Fibroblast of the aortic adventitia (primary cell): ENCODE measurements around the gene UGDH. TPM values are rescaled to one million over a fixed set of nuclear protein-coding genes. Genes with fewer than 3 reads are reported as not detected.

Source experiments
- DNase-seq: peaks from one replicate; pipeline ENCODE4 v3.0.0-alpha.2; 2010; ENCODE audit warnings: low read depth
- H3K4me3 ChIP-seq: 2 replicates; pipeline ENCODE4 v1.5.1; 2011; ENCODE audit warnings: low read depth, mild to moderate bottlenecking, control low read depth, low read length, moderate library complexity
- total RNA-seq: library from RNA; depleted of rRNA; stranded (reverse); fragments of >200 nt; gene quantifications from 2 replicates; pipeline ENCODE4 v1.2.3, GENCODE V29; 2012; ENCODE audit warnings: low replicate concordance
- TF ChIP-seq, protein P1 (sequence below): IDR thresholded peaks from 2 replicates; pipeline ENCODE4 v1.5.1; 2011; ENCODE audit warnings: mild to moderate bottlenecking, low read length, control low read depth, inconsistent platforms; ENCODE audit not compliant: insufficient read depth

The UGDH gene
- total RNA-seq, 1 donor = 361 TPM

GRCh38 chr4:39452860-39453587, 74.2 kb downstream of the UGDH start:
- TF ChIP-seq, protein P1, sequence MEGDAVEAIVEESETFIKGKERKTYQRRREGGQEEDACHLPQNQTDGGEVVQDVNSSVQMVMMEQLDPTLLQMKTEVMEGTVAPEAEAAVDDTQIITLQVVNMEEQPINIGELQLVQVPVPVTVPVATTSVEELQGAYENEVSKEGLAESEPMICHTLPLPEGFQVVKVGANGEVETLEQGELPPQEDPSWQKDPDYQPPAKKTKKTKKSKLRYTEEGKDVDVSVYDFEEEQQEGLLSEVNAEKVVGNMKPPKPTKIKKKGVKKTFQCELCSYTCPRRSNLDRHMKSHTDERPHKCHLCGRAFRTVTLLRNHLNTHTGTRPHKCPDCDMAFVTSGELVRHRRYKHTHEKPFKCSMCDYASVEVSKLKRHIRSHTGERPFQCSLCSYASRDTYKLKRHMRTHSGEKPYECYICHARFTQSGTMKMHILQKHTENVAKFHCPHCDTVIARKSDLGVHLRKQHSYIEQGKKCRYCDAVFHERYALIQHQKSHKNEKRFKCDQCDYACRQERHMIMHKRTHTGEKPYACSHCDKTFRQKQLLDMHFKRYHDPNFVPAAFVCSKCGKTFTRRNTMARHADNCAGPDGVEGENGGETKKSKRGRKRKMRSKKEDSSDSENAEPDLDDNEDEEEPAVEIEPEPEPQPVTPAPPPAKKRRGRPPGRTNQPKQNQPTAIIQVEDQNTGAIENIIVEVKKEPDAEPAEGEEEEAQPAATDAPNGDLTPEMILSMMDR = no peak
- no peak overlapping the region for H3K4me3 ChIP-seq
- no peak for DNase-seq

- TF ChIP-seq, protein P1 = no peak
- no peak for DNase-seq
- H3K4me3 ChIP-seq = no peak overlapping the region
Observed at GRCh38 chr4:39452153-39452859, 74.9 kb downstream of the UGDH start.

DNA sequence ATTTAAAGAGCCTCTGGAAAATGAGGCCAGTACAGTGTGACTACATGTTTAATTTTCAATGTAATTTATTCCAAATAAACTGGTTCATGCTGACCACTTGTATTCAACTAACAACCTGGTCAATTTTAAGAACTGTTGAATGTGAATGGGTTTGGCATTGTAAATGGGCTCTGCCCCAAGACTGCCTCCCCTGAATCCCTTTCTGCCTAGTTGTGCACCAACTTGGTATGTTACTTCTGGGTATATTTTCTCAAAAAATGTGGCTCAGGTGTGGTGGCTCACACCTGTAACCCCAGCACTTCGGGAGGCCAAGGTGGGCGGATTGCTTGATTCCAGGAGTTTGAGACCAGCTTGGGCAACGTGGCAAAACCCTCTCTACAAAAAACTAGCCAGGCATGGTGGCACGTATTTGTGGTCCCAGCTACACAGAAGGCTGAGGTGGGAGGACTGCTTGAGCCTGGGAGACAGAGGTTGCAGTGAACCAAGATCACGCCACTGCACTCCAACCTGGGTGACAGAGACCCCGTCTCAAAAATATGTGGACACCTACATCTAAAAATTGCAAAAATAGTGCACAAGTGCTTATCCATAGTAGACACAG, 75.7 kb downstream of the UGDH start:
- TF ChIP-seq, protein P1 = no peak

GRCh38 chr4:39450618-39451017, 76.6 kb downstream of the UGDH start:
- TF ChIP-seq, protein P1 = no peak
- H3K4me3 ChIP-seq = no peak overlapping the region
- DNase-seq = no peak

More for the DNA sequence above, 75.7 kb downstream of the UGDH start:
- H3K4me3 ChIP-seq = no peak overlapping the region
- no peak for DNase-seq

Other genes starting within 250 kb of the UGDH start
- gene RFC1, start 161.1 kb downstream of the UGDH start, total RNA-seq = 38.9 and 78.5 TPM in 2 replicates
- under 0.01 TPM in 1 of 2 replicates, not detected in the other for gene KLB, start 120.5 kb downstream of the UGDH start, total RNA-seq
- 2,655 and 3,884 TPM in 2 replicates for gene RPL9, start 68.5 kb downstream of the UGDH start, total RNA-seq
- gene LIAS, start 68.4 kb downstream of the UGDH start, total RNA-seq = 9.7 and 15.4 TPM in 2 replicates
- 121 and 122 TPM in 2 replicates for gene SMIM14, start 111.4 kb upstream of the UGDH start, total RNA-seq
- gene UBE2K, start 170.7 kb upstream of the UGDH start, total RNA-seq = 22.7 and 27.7 TPM in 2 replicates